Measurements from ENCODE around the gene IGF1R. TPM values are rescaled to one million over a fixed set of nuclear protein-coding genes. Genes with fewer than 3 reads are reported as not detected.

Gene IGF1R
- total RNA-seq, 1 experiment from 2014 or later = 3.8 TPM

GRCh38 chr15:98759277-98759676 lies 110.9 kb downstream of the IGF1R start:
- H3F3A ChIP-seq (ENCODE audit: low read length, unreplicated experiment) = no peaks in the 10 kb centered on the region
- CTCF ChIA-PET = no interaction called here

GRCh38 chr15:98760112-98760826 lies 111.9 kb downstream of the IGF1R start:
- no TSS peak for BruUV-seq (replicated peaks)
- ChIA-PET CTCF (interaction anchor here (0.7 kb wide), 1 partner anchor 133 kb away, joined by 3 read pairs; no protein-coding TSS in a partner anchor), POLR2A (ENCODE audit: unreplicated experiment) (no interaction called here)
- DNase-seq = peak; percentile 22
- intact Hi-C loops (cut with micrococcal nuclease) = no loop called here
- no peak overlapping the region for H3K4me3 ChIP-seq (ENCODE audit: low read length)
- H2AFZ ChIP-seq (ENCODE audit: low read length) = no peak overlapping the region
- no peaks in the 10 kb centered on the region for H3F3A ChIP-seq (ENCODE audit: low read length, unreplicated experiment)
- no peaks in the 10 kb centered on the region for H3K36me3 ChIP-seq (ENCODE audit: low read depth, low read length)
- no peak overlapping the region for H3K4me2 ChIP-seq (ENCODE audit: low read length)
- TF ChIP-seq CTCF (conservative IDR thresholded peaks at IDR 0.05; ENCODE audit: low read depth, low read length) (no peak), EZH2 (IDR thresholded peaks at IDR 0.05; ENCODE audit: low read length, unreplicated experiment) (no peak), EZH2phosphoT487 (IDR thresholded peaks at IDR 0.05; ENCODE audit: borderline replicate concordance, low read length) (no peak)
- H3K9me3 ChIP-seq (ENCODE audit: low read length) = no peaks in the 10 kb centered on the region
- peak; percentile 57 for ATAC-seq
- H3K27me3 ChIP-seq (ENCODE audit: low read length) = no peaks in the 10 kb centered on the region
- H3K4me1 ChIP-seq (ENCODE audit: insufficient read depth, low read length) = no peaks in the 10 kb centered on the region
- no peaks in the 10 kb centered on the region for H3K9me2 ChIP-seq (replicated peaks; ENCODE audit: low read length)
- H3K79me2 ChIP-seq (ENCODE audit: low read length) = no peaks in the 10 kb centered on the region
- H4K20me1 ChIP-seq (ENCODE audit: low read length) = no peaks in the 10 kb centered on the region
- no peak overlapping the region for H3K27ac ChIP-seq (ENCODE audit: low read length)
- no peak overlapping the region for H3K9ac ChIP-seq (ENCODE audit: low read length)

More at GRCh38 chr15:98759277-98759676, 110.9 kb downstream of the IGF1R start:
- H2AFZ ChIP-seq (ENCODE audit: low read length) = no peak overlapping the region
- no peak overlapping the region for H3K27ac ChIP-seq (ENCODE audit: low read length)
- no peaks in the 10 kb centered on the region for H3K9me2 ChIP-seq (replicated peaks; ENCODE audit: low read length)
- H3K9me3 ChIP-seq (ENCODE audit: low read length) = no peaks in the 10 kb centered on the region
- ATAC-seq = no peak
- no peaks in the 10 kb centered on the region for H3K79me2 ChIP-seq (ENCODE audit: low read length)
- no peak for DNase-seq
- POLR2A ChIA-PET (ENCODE audit: unreplicated experiment) = no interaction called here
- intact Hi-C loops (cut with micrococcal nuclease) = no loop called here
- no TSS peak for BruUV-seq (replicated peaks)
- H3K9ac ChIP-seq (ENCODE audit: low read length) = no peak overlapping the region
- TF ChIP-seq EZH2 (IDR thresholded peaks at IDR 0.05; ENCODE audit: low read length, unreplicated experiment) (no peak), CTCF (conservative IDR thresholded peaks at IDR 0.05; ENCODE audit: low read depth, low read length) (no peak), EZH2phosphoT487 (IDR thresholded peaks at IDR 0.05; ENCODE audit: borderline replicate concordance, low read length) (no peak)
- H3K4me2 ChIP-seq (ENCODE audit: low read length) = no peak overlapping the region
- no peaks in the 10 kb centered on the region for H3K27me3 ChIP-seq (ENCODE audit: low read length)
- H3K4me1 ChIP-seq (ENCODE audit: insufficient read depth, low read length) = no peaks in the 10 kb centered on the region
- H3K4me3 ChIP-seq (ENCODE audit: low read length) = no peak overlapping the region
- H3K36me3 ChIP-seq (ENCODE audit: low read depth, low read length) = no peaks in the 10 kb centered on the region
- H4K20me1 ChIP-seq (ENCODE audit: low read length) = no peaks in the 10 kb centered on the region

GRCh38 chr15:98760975-98761374 lies 112.6 kb downstream of the IGF1R start:
- H3K9me2 ChIP-seq (replicated peaks; ENCODE audit: low read length) = no peaks in the 10 kb centered on the region
- BruUV-seq (replicated peaks) = no TSS peak
- no peak overlapping the region for H3K4me3 ChIP-seq (ENCODE audit: low read length)
- H3K4me2 ChIP-seq (ENCODE audit: low read length) = no peak overlapping the region
- H3K27me3 ChIP-seq (ENCODE audit: low read length) = no peaks in the 10 kb centered on the region
- no peak overlapping the region for H3K27ac ChIP-seq (ENCODE audit: low read length)
- no peaks in the 10 kb centered on the region for H3K36me3 ChIP-seq (ENCODE audit: low read depth, low read length)
- H3K4me1 ChIP-seq (ENCODE audit: insufficient read depth, low read length) = no peaks in the 10 kb centered on the region
- no peak for DNase-seq
- H3K9me3 ChIP-seq (ENCODE audit: low read length) = no peaks in the 10 kb centered on the region
- no peaks in the 10 kb centered on the region for H4K20me1 ChIP-seq (ENCODE audit: low read length)
- no peaks in the 10 kb centered on the region for H3K79me2 ChIP-seq (ENCODE audit: low read length)
- CTCF ChIA-PET = no interaction called here
- H2AFZ ChIP-seq (ENCODE audit: low read length) = no peak overlapping the region
- no peak overlapping the region for H3K9ac ChIP-seq (ENCODE audit: low read length)
- no peaks in the 10 kb centered on the region for H3F3A ChIP-seq (ENCODE audit: low read length, unreplicated experiment)
- POLR2A ChIA-PET (ENCODE audit: unreplicated experiment) = no interaction called here
- no peak for TF ChIP-seq CTCF (conservative IDR thresholded peaks at IDR 0.05; ENCODE audit: low read depth, low read length)
- TF ChIP-seq EZH2 (IDR thresholded peaks at IDR 0.05; ENCODE audit: low read length, unreplicated experiment) = no peak
- no peak for TF ChIP-seq EZH2phosphoT487 (IDR thresholded peaks at IDR 0.05; ENCODE audit: borderline replicate concordance, low read length)
- intact Hi-C loops (cut with micrococcal nuclease) = no loop called here
- ATAC-seq = no peak
